HCT116 (cell line): ENCODE data around the gene IL4.

Experiments used
- CTCF ChIP-seq, 3 experiments: fragments of 200-600 bp in 1 of 3; sonication (generic) in 1 of 3; IDR thresholded peaks in 2 of 3; conservative IDR thresholded peaks in 1 of 3; 2 replicates each; pipeline ENCODE4 v1.5.1; 2012 to 2017; ENCODE audit warnings: low read depth in 2 of 3, low read length in 2 of 3, antibody characterized with exemption in 1 of 3, borderline replicate concordance in 1 of 3, control low read depth in 1 of 3, mild to moderate bottlenecking in 1 of 3, mixed read lengths in 1 of 3, mixed run types in 1 of 3, moderate library complexity in 1 of 3; ENCODE audit not compliant: insufficient read depth in 1 of 3
- EZH2 ChIP-seq: fragments of 200-600 bp; sonication (generic); IDR thresholded peaks from 2 replicates; pipeline ENCODE4 v1.6.1; 2017; ENCODE audit warnings: antibody characterized with exemption, mixed run types
- POLR2A ChIP-seq: IDR thresholded peaks from 2 replicates; pipeline ENCODE4 v1.7.0; 2011; ENCODE audit warnings: borderline replicate concordance; ENCODE audit not compliant: insufficient read depth, insufficient read length; ENCODE audit errors: extremely low read depth
- POLR2AphosphoS5 ChIP-seq: IDR thresholded peaks from 2 replicates; pipeline ENCODE4 v1.6.1; 2011; ENCODE audit warnings: mild to moderate bottlenecking, low read depth, low read length, moderate library complexity
- RAD21 ChIP-seq: IDR thresholded peaks from 2 replicates; pipeline ENCODE4 v1.6.1; 2012; ENCODE audit warnings: low read depth, mild to moderate bottlenecking
- SP1 ChIP-seq: IDR thresholded peaks from 2 replicates; pipeline ENCODE4 v1.6.1; 2012; ENCODE audit warnings: low read depth
- ZFX ChIP-seq: fragments of 450-650 bp; IDR thresholded peaks from 2 replicates; pipeline ENCODE4 v1.6.1; 2017

GRCh38 chr5:132673488-132673887 lies 301 bp upstream of the IL4 start:
- TF ChIP-seq POLR2A (no peak), CTCF (IDR thresholded peaks at IDR 0.05 in 2 of 3, conservative IDR thresholded peaks at IDR 0.05 in 1 of 3; ENCODE audit: borderline replicate concordance in 1 of 3, insufficient read depth in 1 of 3, low read depth in 2 of 3, low read length in 2 of 3) (no peak), POLR2AphosphoS5 (no peak), SP1 (no peak), EZH2 (no peak), ZFX (no peak), RAD21 (no peak)
